GM11168 (cell line): ENCODE results near the gene KIR3DL1.
"Not testable (repeated sequence)": the region's sequence is repeated elsewhere in the genome, so short reads cannot be mapped to it uniquely, and the experiment has no call there.

Experiments
- in situ Hi-C: fragments of 300-500 bp; cut with MboI; formaldehyde crosslinking; loops from one replicate; pipeline ENCODE4 v1.12.0; 2022; ENCODE audit warnings: low sequenced_read_pairs; ENCODE audit not compliant: unreplicated experiment

Gene KIR3DL1

DNA sequence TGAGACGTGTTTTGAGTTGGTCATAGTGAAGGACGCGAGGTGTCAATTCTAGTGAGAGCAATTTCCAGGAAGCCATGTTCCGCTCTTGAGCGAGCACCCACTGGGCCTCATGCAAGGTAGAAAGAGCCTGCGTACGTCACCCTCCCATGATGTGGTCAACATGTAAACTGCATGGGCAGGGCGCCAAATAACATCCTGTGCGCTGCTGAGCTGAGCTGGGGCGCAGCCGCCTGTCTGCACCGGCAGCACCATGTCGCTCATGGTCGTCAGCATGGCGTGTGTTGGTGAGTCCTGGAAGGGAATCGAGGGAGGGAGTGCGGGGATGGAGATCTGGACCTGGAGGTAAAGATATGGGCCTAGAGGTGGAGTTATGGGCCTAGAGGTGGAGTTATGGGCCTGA, at the start of gene KIR3DL1:
KIR3DL1 (plus strand) TSS at position 218 of the 400 bp plus-strand sequence.
- in situ Hi-C loops = not testable (repeated sequence)

DNA sequence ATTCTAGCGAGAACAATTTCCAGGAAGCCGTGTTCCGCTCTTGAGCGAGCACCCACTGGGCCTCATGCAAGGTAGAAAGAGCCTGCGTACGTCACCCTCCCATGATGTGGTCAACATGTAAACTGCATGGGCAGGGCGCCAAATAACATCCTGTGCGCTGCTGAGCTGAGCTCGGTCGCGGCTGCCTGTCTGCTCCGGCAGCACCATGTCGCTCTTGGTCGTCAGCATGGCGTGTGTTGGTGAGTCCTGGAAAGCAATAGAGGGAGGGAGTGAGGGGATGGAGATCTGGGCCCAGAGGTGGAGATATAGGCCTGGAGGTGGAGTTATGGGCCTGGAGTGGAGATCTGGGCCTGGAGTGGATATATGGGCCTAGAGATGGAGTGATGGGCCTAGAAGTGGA, 46.6 kb upstream of the KIR3DL1 start, which contains the start of gene KIR2DL1:
KIR2DL1 (plus strand) TSS at position 148 of the 400 bp plus-strand sequence; CDS start at position 206, 58 bp downstream.
- in situ Hi-C loops = not testable (repeated sequence)

DNA sequence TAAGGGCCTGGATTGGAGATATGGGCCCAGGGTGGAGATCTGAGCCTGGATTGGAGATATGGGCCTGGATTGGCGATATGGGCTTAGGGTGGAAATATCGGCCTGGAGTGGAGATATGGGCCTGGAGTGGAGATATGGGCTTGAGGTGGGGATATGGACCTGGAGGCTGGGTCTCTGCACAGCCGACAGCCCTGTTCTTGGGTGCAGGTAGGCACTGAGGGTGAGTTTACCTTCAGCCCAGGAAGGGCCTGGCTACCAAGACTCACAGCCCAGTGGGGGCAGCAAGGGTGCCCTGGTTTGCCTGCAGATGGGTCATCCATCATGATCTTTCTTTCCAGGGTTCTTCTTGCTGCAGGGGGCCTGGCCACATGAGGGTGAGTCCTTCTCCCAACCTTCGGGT, 45.8 kb upstream of the KIR3DL1 start:
- in situ Hi-C loops = not testable (repeated sequence)

DNA sequence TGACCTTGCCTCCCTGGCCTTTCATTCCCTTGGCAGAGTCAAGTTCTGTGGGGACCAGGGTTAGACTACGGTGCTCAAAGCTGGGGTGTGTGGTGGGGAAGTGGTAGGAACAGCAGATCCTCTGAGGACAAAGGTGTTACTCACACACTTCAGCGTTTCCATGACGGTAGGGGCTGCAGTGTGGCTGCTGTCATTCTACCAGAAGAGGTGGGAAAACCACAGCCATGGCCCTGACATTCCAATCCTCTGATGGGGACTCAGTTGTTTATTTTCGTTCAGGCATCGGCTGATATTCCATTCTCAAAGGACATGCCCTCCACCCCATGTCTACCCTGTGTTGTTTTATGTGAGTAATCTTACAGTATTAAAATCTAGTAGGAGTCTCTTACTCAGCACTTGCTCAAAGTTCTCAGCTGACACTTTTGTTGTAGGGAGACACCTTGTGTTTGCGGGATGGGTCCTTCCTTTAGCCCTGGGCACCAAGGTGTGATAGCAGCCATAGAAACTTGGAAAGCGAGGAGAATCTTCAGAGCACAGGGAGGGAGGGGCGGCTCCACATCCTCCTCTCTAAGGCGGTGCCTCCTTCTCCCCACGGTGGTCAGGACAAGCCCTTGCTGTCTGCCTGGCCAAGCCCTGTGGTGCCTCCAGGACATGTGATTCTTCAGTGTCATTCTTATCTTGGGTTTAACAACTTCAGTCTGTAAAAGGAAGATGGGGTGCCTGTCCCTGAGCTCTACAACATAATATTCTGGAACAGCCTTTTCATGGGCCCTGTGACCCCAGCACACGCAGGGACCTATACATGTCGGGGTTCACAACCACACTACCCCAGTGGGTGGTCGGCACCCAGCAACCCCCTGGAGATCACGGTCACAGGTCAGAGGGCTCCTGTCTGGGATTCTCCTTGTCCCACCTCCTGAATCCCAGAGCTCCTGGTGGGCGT, 45.0 kb upstream of the KIR3DL1 start:
- in situ Hi-C loops = not testable (repeated sequence)

DNA sequence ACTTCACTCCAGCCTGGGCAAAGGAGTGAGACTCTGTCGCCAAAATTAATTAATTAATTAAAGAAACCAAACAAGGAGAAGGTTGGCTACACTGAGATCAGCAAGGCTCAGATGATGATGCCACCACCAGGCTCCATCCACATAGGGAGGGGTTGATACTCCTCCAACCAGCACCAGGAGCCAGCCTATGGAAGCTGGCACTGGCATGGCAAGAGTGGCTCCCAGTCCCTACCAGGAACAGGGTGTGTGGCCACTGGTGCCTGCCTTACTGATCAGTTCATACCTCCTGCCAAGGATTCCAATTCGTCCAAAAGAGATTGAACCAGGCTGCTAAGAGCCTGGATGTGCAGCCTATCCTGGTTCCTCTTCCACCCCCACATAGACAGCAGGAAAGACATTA, 43.6 kb upstream of the KIR3DL1 start:
- in situ Hi-C loops = not testable (repeated sequence)

DNA sequence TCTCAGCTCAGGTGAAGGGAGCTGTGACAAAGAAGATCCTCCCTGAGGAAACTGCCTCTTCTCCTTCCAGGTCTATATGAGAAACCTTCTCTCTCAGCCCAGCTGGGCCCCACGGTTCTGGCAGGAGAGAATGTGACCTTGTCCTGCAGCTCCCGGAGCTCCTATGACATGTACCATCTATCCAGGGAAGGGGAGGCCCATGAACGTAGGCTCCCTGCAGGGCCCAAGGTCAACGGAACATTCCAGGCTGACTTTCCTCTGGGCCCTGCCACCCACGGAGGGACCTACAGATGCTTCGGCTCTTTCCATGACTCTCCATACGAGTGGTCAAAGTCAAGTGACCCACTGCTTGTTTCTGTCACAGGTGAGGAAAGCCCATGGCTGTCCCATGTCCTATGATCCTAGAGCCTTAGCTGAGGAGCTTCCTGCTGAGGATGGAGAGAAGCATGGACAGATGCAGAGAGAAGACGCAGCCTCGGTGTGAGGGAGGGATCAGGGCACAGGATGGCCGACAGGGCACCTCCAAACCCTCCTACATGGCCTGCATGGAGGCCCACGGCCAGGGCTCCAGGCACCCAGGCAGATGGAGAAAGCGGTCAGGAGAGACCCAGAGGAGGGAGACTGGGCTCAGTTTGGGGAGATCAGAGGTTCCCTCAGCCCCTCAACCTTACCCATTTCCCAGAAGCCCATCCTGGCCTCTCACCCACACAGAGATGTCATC, 41.0 kb upstream of the KIR3DL1 start:
- in situ Hi-C loops = not testable (repeated sequence)

DNA sequence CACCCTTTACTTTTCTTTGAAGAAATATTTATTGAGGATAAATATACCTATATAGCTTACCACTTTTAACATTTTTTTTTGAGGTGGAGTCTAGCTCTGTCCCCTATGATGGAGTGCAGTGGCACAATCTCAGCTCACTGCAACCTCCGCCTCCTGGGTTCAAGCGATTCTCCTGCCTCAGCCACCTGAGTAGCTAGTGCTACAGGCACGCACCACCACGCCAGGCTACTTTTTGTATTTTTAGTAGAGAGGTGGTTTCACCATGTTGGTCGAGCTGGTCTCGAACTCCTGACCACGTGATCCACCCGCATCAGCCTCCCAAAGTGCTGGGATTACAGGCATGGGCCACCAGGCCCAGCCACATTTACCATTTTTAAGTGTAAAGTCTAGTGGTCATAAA, 40.4 kb upstream of the KIR3DL1 start:
- in situ Hi-C loops = not testable (repeated sequence)

DNA sequence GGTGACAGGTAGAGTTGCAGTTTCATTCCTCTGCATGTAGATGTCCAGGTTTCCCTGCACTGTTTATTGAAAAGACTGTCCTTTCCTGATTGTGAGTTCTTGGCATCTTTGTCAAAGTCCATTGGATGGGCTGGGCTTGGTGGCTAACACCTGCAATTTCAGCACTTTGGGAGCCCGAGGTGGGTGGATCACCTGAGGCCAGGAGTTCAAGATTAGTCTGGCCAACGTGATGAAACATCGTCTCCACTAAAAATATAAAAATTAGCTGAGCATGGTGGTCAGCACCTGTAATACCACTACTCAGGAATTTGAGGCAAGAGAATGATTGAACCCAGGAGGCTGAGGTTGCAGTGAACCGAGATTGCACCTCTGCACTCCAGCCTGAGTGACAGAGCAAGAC, 38.4 kb upstream of the KIR3DL1 start:
- in situ Hi-C loops = not testable (repeated sequence)

DNA sequence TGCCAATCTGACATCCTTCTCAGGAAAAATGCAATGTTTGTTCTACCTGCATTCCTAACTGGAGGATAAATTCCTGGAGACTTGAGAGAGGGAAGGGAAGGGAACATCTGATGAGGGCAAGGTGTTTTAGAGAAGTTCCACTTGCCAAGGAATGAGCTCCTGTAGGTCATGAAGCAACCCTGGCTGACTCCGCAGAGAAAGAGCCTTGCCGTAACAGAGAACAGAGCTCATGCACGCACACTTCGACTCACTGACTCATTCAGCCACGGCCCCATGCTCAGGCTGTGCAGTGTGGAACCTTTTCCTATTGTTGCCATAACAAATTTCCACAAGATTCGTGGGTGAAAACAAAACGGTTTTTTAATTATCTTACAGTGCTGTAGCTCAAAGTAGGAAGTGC, 37.4 kb upstream of the KIR3DL1 start:
- in situ Hi-C loops = not testable (repeated sequence)

DNA sequence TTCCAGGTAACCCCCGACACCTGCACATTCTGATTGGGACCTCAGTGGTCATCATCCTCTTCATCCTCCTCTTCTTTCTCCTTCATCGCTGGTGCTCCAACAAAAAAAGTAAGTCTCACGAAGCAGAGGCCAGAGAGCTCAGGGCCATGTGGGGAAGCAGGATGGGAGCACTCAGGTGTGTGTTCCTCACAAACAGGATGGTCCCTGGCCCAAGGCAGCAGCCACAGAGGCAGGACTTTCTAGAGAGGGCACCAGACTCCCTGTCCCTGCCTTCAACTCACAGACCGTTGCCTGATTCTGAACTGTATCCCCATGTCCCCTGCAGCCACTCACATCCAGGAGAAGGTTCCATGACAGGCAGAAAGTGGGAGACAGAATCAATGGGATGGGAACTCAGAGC, 33.4 kb upstream of the KIR3DL1 start:
- in situ Hi-C loops = not testable (repeated sequence)

DNA sequence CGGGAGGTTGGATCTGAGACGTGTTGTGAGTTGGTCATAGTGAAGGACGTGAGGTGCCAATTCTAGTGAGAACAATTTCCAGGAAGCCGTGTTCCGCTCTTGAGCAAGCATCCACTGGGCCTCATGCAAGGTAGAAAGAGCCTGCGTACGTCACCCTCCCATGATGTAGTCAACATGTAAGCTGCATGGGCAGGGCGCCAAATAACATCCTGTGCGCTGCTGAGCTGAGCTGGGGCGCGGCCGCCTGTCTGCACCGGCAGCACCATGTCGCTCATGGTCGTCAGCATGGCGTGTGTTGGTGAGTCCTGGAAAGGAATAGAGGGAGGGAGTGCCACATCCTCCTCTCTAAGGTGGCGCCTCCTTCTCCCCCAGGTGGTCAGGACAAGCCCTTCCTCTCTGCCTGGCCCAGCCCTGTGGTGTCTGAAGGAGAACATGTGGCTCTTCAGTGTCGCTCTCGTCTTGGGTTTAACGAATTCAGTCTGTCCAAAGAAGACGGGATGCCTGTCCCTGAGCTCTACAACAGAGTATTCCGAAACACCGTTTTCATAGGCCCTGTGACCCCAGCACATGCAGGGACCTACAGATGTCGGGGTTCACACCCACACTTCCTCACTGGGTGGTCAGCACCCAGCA, 30.1 kb upstream of the KIR3DL1 start:
- in situ Hi-C loops = not testable (repeated sequence)

DNA sequence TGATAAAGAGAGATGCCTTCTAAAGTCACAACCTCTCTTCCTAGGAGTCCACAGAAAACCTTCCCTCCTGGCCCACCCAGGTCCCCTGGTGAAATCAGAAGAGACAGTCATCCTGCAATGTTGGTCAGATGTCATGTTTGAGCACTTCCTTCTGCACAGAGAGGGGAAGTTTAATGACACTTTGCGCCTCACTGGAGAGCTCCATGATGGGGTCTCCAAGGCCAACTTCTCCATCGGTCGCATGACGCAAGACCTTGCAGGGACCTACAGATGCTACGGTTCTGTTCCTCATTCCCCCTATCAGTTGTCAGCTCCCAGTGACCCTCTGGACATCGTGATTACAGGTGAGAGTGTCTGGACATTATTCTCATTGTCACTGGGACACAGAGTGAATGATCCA, 28.1 kb upstream of the KIR3DL1 start:
- in situ Hi-C loops = not testable (repeated sequence)

DNA sequence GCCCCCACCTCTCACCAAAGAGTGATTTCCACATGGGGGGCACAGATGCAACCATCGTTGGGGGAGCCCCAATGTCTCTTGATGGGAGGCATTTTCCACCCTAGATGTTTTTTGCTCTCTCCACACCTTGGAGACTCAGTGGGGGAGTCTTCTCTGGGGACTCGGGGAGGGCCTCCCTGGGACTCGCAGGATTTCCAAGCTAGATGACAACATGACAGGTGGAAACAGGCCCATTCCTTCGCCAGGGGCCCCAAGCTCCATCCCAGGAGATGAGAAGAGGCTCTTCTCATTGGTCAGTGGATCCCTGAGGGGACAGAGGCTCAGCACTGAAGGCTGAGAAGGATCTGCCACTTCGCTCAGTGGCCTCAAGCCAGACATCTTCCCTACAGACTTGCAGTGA, 25.6 kb upstream of the KIR3DL1 start:
- in situ Hi-C loops = no loop called here

DNA sequence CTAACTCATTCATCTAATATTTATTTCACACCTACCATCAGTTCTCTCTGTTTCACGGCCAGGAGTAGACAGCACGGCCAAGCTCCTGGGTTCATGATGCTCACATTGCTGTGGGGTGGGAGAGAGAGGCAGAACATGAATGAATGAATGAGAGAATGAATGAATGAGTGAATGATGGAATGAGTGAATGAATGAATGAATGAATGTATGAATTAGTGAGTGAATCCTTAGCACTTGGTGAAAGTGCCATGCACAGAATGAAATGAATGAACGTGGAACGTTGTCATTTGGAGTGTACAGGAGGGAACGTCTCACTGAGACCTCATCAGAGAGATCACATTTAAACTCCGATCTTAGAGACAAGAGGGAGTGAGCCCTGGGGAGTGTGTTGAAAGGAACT, 24.8 kb upstream of the KIR3DL1 start:
- in situ Hi-C loops = no loop called here

DNA sequence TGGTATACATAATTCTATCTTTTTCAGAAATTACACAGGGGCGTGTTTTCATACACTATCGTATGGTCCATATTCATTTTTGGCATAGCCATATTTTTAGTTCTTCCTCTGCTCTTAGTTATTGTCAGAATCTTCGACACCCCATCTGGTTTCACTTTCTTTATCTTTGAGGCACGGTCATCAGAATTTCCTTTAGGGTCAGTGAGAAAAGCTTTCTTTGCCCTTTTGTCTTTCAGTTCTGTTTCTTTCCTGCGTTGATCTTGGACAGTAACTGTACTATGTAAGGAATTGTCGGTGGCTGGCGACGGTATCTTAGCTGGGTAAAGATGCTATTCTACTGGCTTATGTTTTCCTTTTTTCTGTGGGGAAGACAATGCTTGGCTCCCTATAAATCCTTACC, 23.5 kb upstream of the KIR3DL1 start:
- in situ Hi-C loops = no loop called here

DNA sequence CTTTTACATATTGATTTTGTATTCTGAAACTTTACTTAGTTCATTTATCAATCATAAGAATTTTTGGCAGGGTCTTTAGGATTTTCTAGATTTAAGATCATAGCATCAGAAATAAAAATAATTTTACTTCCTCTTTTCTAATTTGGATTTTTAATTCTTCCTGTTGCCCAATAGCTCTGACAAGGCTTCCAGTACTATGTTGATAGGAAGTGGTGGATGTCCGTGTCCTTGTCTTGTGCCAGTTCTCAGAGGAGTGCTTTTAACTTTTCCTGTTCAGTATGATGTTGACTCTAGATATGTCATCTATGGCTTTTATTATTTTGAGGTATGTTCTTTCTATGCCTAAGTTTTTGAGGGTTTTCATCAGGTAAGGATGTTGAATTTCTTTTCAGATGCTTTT, 20.5 kb upstream of the KIR3DL1 start:
- in situ Hi-C loops = no loop called here

DNA sequence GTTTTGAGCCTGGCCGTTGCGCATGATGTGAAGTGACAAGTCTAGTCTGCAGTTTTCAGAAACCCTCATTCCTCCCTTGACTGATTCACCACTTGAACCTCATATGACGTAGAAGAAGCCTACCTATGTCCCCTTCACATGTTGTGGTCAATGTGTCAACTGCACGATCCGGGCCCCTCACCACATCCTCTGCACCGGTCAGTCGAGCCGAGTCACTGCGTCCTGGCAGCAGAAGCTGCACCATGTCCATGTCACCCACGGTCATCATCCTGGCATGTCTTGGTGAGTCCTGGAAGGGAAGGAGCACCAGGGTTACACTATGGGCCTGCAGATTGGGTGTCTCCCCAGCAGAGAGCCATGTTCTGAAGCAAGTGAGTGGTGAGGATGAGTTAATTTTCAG, 12.9 kb upstream of the KIR3DL1 start, which contains the start of gene KIR2DL4:
KIR2DL4 (plus strand) TSS at position 201 of the 400 bp plus-strand sequence; CDS start at position 243, 42 bp downstream.
- in situ Hi-C loops = no loop called here

DNA sequence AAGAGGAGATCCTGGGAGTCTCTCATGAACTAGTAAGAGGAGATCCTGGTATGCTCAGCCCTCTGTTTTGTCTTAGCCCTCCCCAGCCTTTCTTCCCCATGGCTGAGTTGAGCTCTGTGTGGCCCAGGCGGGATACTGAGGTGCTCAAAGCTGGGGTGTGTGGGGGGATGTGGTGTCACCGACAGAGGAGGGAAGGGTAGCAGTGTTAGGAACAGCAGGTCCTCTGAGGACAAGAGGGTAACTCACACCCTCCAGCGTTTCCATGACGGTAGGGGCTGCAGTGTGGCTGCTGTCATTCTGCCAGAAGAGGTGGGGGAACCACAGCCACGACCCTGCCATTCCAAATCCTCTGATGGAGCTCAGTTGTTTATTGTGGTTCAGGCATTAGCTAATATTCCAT, 12.2 kb upstream of the KIR3DL1 start:
- in situ Hi-C loops = no loop called here

DNA sequence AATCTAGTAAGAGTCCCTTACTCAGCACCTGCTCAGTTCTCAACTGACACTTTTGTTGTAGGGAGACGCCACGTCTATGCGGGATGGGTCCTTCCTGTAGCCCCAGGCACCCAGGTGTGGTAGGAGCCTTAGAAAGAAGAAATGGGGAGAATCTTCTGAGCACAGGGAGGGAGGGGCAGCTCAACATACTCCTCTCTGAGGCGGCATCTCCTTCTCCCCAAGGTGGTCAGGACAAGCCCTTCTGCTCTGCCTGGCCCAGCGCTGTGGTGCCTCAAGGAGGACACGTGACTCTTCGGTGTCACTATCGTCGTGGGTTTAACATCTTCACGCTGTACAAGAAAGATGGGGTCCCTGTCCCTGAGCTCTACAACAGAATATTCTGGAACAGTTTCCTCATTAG, 11.7 kb upstream of the KIR3DL1 start:
- in situ Hi-C loops = no loop called here

DNA sequence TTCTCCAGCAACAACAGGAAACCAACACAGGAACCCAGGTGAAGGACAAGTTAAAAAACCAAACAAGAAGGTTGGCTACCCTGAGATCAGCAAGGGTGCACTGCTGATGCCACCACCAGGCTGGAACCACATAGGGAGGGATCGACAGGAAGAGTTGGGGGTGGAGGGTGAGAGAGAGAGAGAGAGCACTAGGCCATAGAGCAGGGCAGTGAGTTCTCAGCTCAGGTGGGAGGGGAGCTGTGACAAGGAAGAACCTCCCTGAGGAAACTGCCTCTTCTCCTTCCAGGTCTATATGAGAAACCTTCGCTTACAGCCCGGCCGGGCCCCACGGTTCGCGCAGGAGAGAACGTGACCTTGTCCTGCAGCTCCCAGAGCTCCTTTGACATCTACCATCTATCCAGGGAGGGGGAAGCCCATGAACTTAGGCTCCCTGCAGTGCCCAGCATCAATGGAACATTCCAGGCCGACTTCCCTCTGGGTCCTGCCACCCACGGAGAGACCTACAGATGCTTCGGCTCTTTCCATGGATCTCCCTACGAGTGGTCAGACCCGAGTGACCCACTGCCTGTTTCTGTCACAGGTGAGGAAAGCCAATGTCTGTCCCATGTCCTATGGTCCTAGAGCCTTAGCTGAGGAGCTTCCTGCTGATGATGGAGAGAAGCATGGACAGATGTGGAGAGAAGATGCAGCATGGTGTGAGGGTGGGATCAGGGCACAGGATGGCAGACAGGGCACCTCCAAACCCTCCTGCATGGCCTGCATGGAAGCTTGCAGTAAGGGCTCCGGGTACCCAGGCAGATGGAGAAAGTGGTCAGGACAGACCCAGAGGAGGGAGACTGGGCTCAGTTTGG, 10.4 kb upstream of the KIR3DL1 start:
- in situ Hi-C loops = no loop called here
